GOT3 (cell line): Measurements from ENCODE around the gene SH3RF1.
"Not testable (repeated sequence)": the region's sequence is repeated elsewhere in the genome, so short reads cannot be mapped to it uniquely, and the experiment has no call there.

ENCODE experiments used
- DNase-seq: peaks from one replicate; lab custom pipeline; 2025; ENCODE audit warnings: mixed read lengths; lab: John Stamatoyannopoulos, UW

SH3RF1 gene

GRCh38 chr4:169225812-169226211 is 44.9 kb downstream of the SH3RF1 start:
- DNase-seq = no peak

- DNase-seq = no peak
Measured at GRCh38 chr4:169225058-169225751, 45.6 kb downstream of the SH3RF1 start.

- no peak for DNase-seq
Measured at GRCh38 chr4:169222761-169223160, 48.0 kb downstream of the SH3RF1 start.

GRCh38 chr4:169221662-169222061 is 49.1 kb downstream of the SH3RF1 start:
- no peak for DNase-seq

GRCh38 chr4:169220854-169221411 is 49.8 kb downstream of the SH3RF1 start:
- DNase-seq = no peak

GRCh38 chr4:169220447-169220846 is 50.3 kb downstream of the SH3RF1 start:
- DNase-seq = no peak

GRCh38 chr4:169219440-169219839 is 51.3 kb downstream of the SH3RF1 start:
- DNase-seq = no peak

- DNase-seq = no peak
Measured at GRCh38 chr4:169215656-169216055, 55.1 kb downstream of the SH3RF1 start.

GRCh38 chr4:169212981-169213380 is 57.8 kb downstream of the SH3RF1 start:
- DNase-seq = no peak

GRCh38 chr4:169210504-169211118 is 60.1 kb downstream of the SH3RF1 start:
- DNase-seq = no peak

GRCh38 chr4:169209388-169209883 is 61.3 kb downstream of the SH3RF1 start:
- DNase-seq = no peak

- no peak for DNase-seq
Measured at GRCh38 chr4:169208516-169208915, 62.2 kb downstream of the SH3RF1 start.

GRCh38 chr4:169208090-169208455 is 62.7 kb downstream of the SH3RF1 start:
- no peak for DNase-seq

- no peak for DNase-seq
Measured at GRCh38 chr4:169207436-169208089, 63.2 kb downstream of the SH3RF1 start.

GRCh38 chr4:169205744-169206080 is 65.0 kb downstream of the SH3RF1 start:
- DNase-seq = no peak

GRCh38 chr4:169205075-169205743 is 65.5 kb downstream of the SH3RF1 start:
- DNase-seq = no peak

GRCh38 chr4:169203891-169204290 is 66.9 kb downstream of the SH3RF1 start:
- DNase-seq = no peak

GRCh38 chr4:169203278-169203677 is 67.5 kb downstream of the SH3RF1 start:
- not testable (repeated sequence) for DNase-seq

- no peak for DNase-seq
Measured at GRCh38 chr4:169202878-169203277, 67.9 kb downstream of the SH3RF1 start.

- DNase-seq = no peak
Measured at GRCh38 chr4:169202145-169202699, 68.5 kb downstream of the SH3RF1 start.

GRCh38 chr4:169201222-169202144 is 69.3 kb downstream of the SH3RF1 start:
- DNase-seq = no peak
